GM19372 (cell line): ENCODE measurements around the gene ABCC4.
"Not testable (repeated sequence)": the region's sequence is repeated elsewhere in the genome, so short reads cannot be mapped to it uniquely, and the experiment has no call there.

Experiments used
- ATAC-seq: cut with Tn5 transposase; IDR thresholded peaks from one replicate; pipeline ENCODE4 v1.9.1; 2021; ENCODE audit warnings: mild to moderate bottlenecking, low read depth, moderate library complexity; ENCODE audit not compliant: unreplicated experiment

ABCC4 gene

GRCh38 chr13:95298971-95299621 lies 2.2 kb downstream of the ABCC4 start:
- ATAC-seq: no peak

DNA sequence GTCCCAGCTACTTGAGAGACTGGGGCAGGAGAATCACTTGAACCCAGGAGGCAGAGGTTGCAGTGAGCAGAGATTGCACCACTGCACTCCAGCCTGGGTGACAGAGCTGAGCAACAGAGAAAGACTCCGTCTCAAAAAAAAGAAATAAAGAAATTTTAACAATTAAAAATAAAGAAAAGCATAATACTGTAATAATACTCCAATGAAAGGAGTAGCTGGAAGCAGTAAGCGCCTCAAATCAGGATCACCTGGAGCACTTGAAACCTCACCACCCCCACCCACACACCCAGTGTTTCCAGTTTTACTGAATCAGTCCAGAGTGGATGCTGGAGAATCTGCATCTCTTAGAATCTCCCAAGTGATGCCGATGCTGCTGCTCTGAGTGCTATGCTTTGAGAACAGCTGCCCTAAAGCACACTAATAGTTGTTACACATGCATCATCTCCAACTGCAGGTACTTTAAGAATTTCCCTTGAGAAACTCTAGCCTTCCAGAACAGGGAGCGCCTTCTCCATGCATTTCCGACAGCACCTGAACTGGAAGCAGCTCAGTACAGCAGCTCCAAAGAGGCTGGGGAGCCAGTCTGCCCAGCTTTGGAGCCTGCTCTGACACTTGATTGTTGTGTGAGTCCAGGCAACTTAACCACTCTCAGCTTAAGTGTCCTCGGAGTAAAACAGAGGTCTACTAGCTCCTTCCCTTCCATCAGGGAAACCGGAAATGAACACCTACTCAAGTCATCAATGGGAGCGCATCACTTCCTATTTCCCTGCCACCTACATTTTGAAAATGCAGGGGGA lies 2.9 kb downstream of the ABCC4 start:
- ATAC-seq: no peak

GRCh38 chr13:95296326-95296925 lies 4.8 kb downstream of the ABCC4 start:
- no peak for ATAC-seq

- ATAC-seq: no peak
Measured at GRCh38 chr13:95295026-95295425, 6.2 kb downstream of the ABCC4 start.

DNA sequence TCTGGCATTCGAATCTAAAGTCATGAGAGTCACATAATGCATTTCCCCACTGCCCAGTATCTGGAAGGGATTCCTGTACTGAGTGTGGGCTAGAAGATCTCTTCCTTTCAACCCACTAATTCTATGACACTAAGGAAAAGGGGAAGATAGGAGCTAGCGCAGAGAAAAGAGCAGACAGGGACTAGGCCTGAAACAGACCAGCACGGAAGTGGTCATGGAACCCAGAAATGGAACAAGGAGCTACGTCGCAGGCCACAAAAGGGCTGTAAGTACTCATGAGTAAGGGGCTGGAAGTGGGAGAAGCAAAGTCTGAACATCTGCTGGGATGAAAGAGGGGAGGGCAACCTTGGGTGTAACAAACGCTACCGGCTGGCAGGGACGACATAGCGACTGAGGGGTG lies 8.6 kb downstream of the ABCC4 start:
- ATAC-seq: no peak

DNA sequence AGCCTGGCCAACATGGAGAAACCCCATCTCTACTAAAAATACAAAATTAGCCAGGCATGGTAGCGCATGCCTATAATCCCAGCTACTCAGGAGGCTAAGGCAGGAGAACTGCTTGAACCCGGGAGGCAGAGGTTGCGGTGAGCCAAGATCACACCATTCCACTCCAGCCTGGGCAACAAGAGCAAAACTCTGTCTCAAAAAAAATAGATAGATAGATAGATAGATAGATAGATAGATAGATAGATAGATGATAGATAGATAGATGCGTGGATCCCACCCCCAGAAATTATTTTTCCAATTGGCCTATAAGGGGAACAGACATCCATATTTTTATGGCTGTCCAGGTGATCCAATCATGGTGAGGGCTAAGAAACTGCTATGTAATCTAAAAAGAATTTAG lies 11.3 kb downstream of the ABCC4 start:
- ATAC-seq: not testable (repeated sequence)

DNA sequence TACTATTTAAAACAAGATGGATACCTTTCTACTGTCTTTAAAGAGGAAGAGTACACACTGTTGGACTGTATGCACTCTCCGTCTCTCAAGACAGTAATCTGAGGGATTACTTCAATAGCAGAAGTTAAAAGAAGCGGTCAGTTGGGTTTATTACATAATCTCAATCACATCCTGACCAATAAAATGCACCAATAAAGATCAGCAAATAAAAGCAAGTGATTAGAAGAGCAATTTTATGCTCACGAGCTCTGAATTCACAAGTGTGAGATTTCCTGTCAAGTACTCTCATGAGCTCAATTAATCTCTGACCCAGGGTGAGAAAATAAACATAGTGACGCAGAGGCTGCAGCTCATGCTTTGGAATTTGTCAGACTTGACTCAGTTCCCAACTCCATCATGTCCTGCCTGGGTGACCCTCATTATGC lies 12.2 kb downstream of the ABCC4 start:
- no peak for ATAC-seq

DNA sequence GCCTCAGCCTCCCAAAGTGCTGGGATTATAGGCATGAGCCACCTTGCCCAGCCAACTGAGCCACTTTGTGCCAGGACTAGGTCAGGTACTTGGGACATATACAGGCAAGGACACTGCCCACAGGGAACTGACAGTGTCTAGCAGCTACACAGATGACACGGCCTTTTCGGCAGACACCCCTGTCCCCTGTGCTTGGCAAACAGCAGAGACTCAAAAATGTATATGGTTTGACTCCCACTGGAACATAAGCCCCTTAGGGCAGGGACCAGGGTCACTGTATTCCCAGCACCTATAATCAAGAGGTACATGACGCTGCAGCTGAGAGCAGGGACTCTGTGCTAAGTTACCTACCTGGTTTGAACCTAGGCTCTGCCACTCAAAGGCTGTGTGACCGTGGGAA lies 16.8 kb downstream of the ABCC4 start:
- no peak for ATAC-seq

- no peak for ATAC-seq
Measured at GRCh38 chr13:95279016-95279415, 22.2 kb downstream of the ABCC4 start.

- no peak for ATAC-seq
Measured at GRCh38 chr13:95276037-95276505, 25.2 kb downstream of the ABCC4 start.

DNA sequence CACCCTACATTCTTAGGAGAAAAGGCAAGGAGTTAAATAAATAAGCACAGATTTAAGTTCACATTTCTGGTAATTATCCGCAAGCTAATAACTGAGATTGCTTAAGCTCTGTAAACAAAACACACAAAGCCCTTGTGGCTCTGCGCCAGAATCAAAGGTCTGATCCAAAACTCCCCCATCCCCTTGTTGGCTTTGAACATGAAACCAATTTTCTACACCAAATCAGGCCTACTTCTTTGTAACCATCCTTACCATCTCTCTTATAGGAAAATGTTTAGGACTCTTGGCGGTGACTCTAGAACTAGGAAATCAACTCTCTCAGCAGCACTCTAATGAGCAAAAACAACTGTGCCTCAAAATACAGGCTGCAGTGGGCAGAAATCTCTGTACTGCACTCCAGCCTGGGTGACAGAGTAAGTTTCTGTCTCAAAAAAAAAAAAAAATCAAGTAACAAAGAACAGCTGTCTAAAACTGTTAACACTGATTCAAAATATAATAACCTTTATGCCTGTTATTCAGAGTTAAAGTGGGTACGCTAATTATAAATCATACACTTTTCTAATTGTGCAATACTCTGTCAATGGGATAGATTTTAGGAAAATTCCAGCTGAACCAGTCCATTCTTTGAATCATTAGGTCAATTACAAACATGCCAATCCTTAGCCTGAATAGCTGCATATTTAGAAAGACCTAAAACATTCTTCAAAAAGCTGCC lies 25.8 kb downstream of the ABCC4 start:
- no peak for ATAC-seq

- not testable (repeated sequence) for ATAC-seq
Measured at GRCh38 chr13:95273592-95274132, 27.6 kb downstream of the ABCC4 start.

DNA sequence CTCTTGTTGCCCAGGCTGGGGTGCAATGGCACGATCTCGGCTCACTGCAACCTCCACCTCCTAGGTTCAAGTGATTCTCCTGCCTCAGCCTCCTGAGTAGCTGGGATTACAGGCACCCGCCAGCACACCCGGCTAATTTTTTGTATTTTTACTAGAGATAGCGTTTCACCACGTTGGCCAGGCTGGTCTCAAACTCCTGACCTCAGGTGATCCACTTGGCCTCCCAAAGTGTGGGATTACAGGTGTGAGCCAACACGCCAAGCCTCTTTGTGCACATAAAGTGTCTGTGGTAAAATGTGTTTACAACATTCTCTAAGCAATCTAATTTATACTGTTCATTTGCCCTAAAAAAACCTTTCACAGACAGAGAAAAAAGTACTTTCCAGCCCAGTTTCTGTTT lies 29.2 kb downstream of the ABCC4 start:
- not testable (repeated sequence) for ATAC-seq

- no peak for ATAC-seq
Measured at GRCh38 chr13:95269756-95270155, 31.5 kb downstream of the ABCC4 start.

DNA sequence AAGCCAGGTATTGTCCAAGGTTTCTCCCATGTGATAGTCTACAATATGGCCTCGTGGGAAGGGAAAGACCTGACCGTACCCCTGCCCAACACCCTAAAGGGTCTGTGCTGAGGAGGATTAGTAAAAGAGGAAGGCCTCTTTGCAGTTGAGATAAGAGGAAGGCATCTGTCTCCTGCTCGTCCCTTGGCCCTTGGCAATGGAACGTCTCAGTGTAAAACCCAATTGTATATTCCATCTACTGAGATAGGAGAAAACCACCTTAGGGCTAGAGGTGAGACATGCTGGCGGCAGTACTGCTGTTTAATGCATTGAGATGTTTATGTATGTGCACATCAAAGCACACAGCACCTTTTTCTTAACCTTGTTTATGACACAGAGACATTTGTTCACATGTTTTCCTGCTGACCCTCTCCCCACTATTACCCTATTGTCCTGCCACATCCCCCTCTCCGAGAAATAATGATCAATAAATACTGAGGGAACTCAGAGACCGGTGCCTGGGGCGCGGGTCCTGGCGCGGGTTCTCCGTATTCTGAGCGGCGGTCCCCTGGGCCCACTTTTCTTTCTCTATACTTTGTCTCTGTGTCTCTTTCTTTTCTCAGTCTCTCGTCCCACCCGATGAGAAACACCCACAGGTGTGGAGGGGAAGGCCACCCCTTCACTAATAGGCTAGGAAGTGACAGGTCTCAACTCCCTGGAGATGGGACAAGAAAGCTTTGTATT lies 32.7 kb downstream of the ABCC4 start:
- not testable (repeated sequence) for ATAC-seq

- no peak for ATAC-seq
Measured at GRCh38 chr13:95267662-95268342, 33.4 kb downstream of the ABCC4 start.

- ATAC-seq: no peak
Measured at GRCh38 chr13:95264225-95264624, 37.0 kb downstream of the ABCC4 start.

GRCh38 chr13:95262837-95263384 lies 38.3 kb downstream of the ABCC4 start:
- no peak for ATAC-seq

GRCh38 chr13:95261956-95262355 lies 39.3 kb downstream of the ABCC4 start:
- ATAC-seq: no peak
